WTC11 (cell line): Measurements from ENCODE around the gene RAB3IL1. TPM values are rescaled to one million over a fixed set of nuclear protein-coding genes. Genes with fewer than 3 reads are reported as not detected.
A peak's percentile ranks its signal among the peaks of the same experiment; 100 is the strongest.
"Not testable (repeated sequence)": the region's sequence is repeated elsewhere in the genome, so short reads cannot be mapped to it uniquely, and the experiment has no call there.

Source experiments
- ATAC-seq: fragments of 200-7000 bp; cut with Tn5 transposase; 2 replicates; pipeline ENCODE4 v1.10.0; 2021; ENCODE audit warnings: mild to moderate bottlenecking, moderate library complexity
- CTCF ChIA-PET: fragments of 300-600 bp; sonication (Branson Sonifier 250); formaldehyde crosslinking; loops from one replicate; lab custom pipeline; 2021; ENCODE audit warnings: antibody characterized with exemption; lab: Charles Lee
- POLR2A ChIA-PET: fragments of 350-600 bp; sonication (Branson Sonifier 250); formaldehyde crosslinking; loops from one replicate; lab custom pipeline; 2021; ENCODE audit warnings: antibody characterized with exemption; lab: Charles Lee
- DNase-seq: peaks from one replicate; pipeline ENCODE4 v3.0.0; 2021; ENCODE audit warnings: low spot score
- H3K27ac Mint-ChIP-seq: 2 replicates; pipeline ENCODE4 v1.8.0; 2021; ENCODE audit warnings: mixed read lengths
- H3K27me3 Mint-ChIP-seq: 2 replicates; pipeline ENCODE4 v1.8.0; 2021; ENCODE audit warnings: low read depth, mild to moderate bottlenecking, moderate library complexity, mixed read lengths
- H3K36me3 Mint-ChIP-seq: 2 replicates; pipeline ENCODE4 v1.8.0; 2021; ENCODE audit warnings: mixed read lengths
- H3K4me1 Mint-ChIP-seq: 2 replicates; pipeline ENCODE4 v1.8.0; 2022; ENCODE audit warnings: mixed read lengths
- H3K4me3 Mint-ChIP-seq: 2 replicates; pipeline ENCODE4 v1.8.0; 2021; ENCODE audit warnings: mild to moderate bottlenecking, moderate library complexity, mixed read lengths
- H3K9me3 Mint-ChIP-seq: 2 replicates; pipeline ENCODE4 v1.8.0; 2021; ENCODE audit warnings: mixed read lengths
- AFF4 ChIP-seq: sonication (generic); formaldehyde crosslinking; IDR thresholded peaks from 2 replicates; pipeline ENCODE4 v1.8.1; 2023; ENCODE audit warnings: mild to moderate bottlenecking, missing genetic modification reagents, borderline replicate concordance
- ATF2 ChIP-seq: sonication (generic); formaldehyde crosslinking; IDR thresholded peaks from 2 replicates; pipeline ENCODE4 v1.8.1; 2022; ENCODE audit warnings: low read depth, missing genetic modification reagents, borderline replicate concordance
- E2F4 ChIP-seq: sonication (generic); formaldehyde crosslinking; IDR thresholded peaks from 2 replicates; pipeline ENCODE4 v1.8.1; 2022; ENCODE audit warnings: low read depth, mild to moderate bottlenecking, moderate library complexity, missing genetic modification reagents, borderline replicate concordance
- EMX1 ChIP-seq: fragments of 250-450 bp; sonication (Bioruptor Pico); IDR thresholded peaks from 2 replicates; pipeline ENCODE4 v1.8.0; 2021; ENCODE audit warnings: mild to moderate bottlenecking
- NFYB ChIP-seq: sonication (generic); formaldehyde crosslinking; conservative IDR thresholded peaks from 2 replicates; pipeline ENCODE4 v1.8.0; 2022; ENCODE audit warnings: low read depth, missing genetic modification reagents
- RORB ChIP-seq: fragments of 250-450 bp; sonication (Bioruptor Pico); IDR thresholded peaks from 2 replicates; pipeline ENCODE4 v1.9.0; 2021; ENCODE audit warnings: mild to moderate bottlenecking
- TEAD1 ChIP-seq: sonication (generic); formaldehyde crosslinking; IDR thresholded peaks from 2 replicates; pipeline ENCODE4 v1.8.0; 2022; ENCODE audit warnings: mild to moderate bottlenecking, missing genetic modification reagents
- TEAD4 ChIP-seq: sonication (generic); formaldehyde crosslinking; IDR thresholded peaks from 2 replicates; pipeline ENCODE4 v1.8.0; 2022; ENCODE audit warnings: mild to moderate bottlenecking, missing genetic modification reagents
- USF1 ChIP-seq: sonication (generic); formaldehyde crosslinking; IDR thresholded peaks from 2 replicates; pipeline ENCODE4 v1.8.0; 2022; ENCODE audit warnings: mild to moderate bottlenecking, missing genetic modification reagents
- ZNF121 ChIP-seq: sonication (generic); formaldehyde crosslinking; IDR thresholded peaks from 2 replicates; pipeline ENCODE4 v1.8.0; 2023; ENCODE audit warnings: missing genetic modification reagents
- total RNA-seq: library from RNA; stranded (reverse); gene quantifications from 3 replicates; pipeline ENCODE4 v1.2.3, GENCODE V29; 2021
- TF ChIP-seq, protein P1 (sequence below): sonication (generic); formaldehyde crosslinking; IDR thresholded peaks from 2 replicates; pipeline ENCODE4 v1.8.0; 2022; ENCODE audit warnings: mild to moderate bottlenecking, missing genetic modification reagents
- TF ChIP-seq, protein P2 (sequence below): sonication (generic); formaldehyde crosslinking; IDR thresholded peaks from 2 replicates; pipeline ENCODE4 v1.8.0; 2023; ENCODE audit warnings: mild to moderate bottlenecking, missing genetic modification reagents

Gene RAB3IL1
- total RNA-seq, 1 experiment from 2014 or later = 7.2 TPM

DNA sequence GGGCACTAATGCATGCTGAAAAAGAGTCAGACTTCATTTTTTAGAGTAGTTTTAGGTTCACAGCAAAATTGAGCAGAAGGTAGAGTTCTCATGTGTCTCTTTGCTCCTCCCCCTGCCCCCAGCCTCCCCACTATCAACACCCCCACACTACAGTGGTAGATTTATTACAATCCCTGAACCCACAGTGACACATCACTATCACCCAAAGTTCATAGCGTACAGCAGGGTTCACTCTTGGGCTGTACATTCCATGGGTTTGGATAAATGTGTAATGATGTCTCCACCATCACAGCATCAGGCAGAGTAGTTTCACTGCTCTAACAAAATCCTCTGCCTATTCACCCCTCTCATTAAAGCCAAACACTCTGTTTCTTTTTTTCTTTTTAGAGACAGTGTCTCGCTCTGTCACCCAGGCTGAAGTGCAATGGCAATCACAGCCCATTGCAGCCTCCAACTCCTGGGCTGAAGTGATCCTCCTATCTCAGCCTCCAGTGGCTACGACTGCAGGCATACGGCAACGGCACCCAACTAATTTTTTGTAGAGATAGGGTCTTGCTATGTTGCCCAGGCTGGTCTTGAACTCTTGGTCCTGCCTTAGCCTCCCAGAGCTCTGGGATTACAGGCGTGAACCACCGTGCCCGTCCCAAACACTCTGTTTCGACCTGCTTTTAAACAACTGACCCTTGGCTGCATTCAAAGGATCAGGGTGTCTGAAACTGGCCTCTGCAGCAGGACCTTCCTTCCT lies 36.9 kb upstream of the RAB3IL1 start:
- ATAC-seq = no peak
- POLR2A ChIA-PET = interaction anchor here (0.6 to 1.5 kb wide), 7 partner anchors 10 to 125 kb away, joined by 3 to 10 read pairs (median 4); partner anchors contain the start of gene FTH1
- H3K27ac Mint-ChIP-seq = no peak overlapping the region

GRCh38 chr11:61953632-61954031 lies 36.3 kb upstream of the RAB3IL1 start:
- Mint-ChIP-seq H3K27me3 (peaks cover 26% of the 10 kb centered on the region), H3K4me1 (peaks cover 12% of the 10 kb centered on the region)
- H3K27ac Mint-ChIP-seq, H3K9me3 Mint-ChIP-seq, H3K4me3 Mint-ChIP-seq, ATAC-seq, H3K36me3 Mint-ChIP-seq, DNase-seq, POLR2A ChIA-PET: not testable (repeated sequence)
- CTCF ChIA-PET = interaction anchor here (1.1 to 10.3 kb wide), 4 partner anchors 14 to 154 kb away, joined by 3 to 685 read pairs (median 134); no protein-coding TSS in a partner anchor

More for the DNA sequence above, 36.9 kb upstream of the RAB3IL1 start:
- Mint-ChIP-seq H3K27me3 (peaks cover 26% of the 10 kb centered on the region), H3K4me3 (peak overlapping the region; percentile 56), H3K36me3 (no peaks in the 10 kb centered on the region), H3K9me3 (no peaks in the 10 kb centered on the region), H3K4me1 (peaks cover 11% of the 10 kb centered on the region)
- DNase-seq = no peak
- CTCF ChIA-PET = interaction anchor here (0.6 to 10.3 kb wide), 19 partner anchors 8 to 1985 kb away, joined by 3 to 152 read pairs (median 6); partner anchors contain the start of gene FTH1
- TF ChIP-seq TEAD1 (CRISPR knock-in tag) (no peak), ZNF121 (CRISPR knock-in tag) (peak; percentile 95)

GRCh38 chr11:61952882-61953281 lies 35.5 kb upstream of the RAB3IL1 start:
- H3K27me3 Mint-ChIP-seq = peaks cover 26% of the 10 kb centered on the region
- H3K4me1 Mint-ChIP-seq = peaks cover 12% of the 10 kb centered on the region
- POLR2A ChIA-PET = no interaction called here
- H3K4me3 Mint-ChIP-seq = no peak overlapping the region
- H3K9me3 Mint-ChIP-seq = no peaks in the 10 kb centered on the region
- no peak for ATAC-seq
- CTCF ChIA-PET = interaction anchor here (1.1 to 10.3 kb wide), 4 partner anchors 15 to 155 kb away, joined by 3 to 685 read pairs (median 134); no protein-coding TSS in a partner anchor
- no peak overlapping the region for H3K27ac Mint-ChIP-seq
- DNase-seq = no peak
- H3K36me3 Mint-ChIP-seq = no peaks in the 10 kb centered on the region
- TF ChIP-seq TEAD4 (CRISPR knock-in tag) = no peak
- TF ChIP-seq E2F4 (CRISPR knock-in tag) = no peak
- TF ChIP-seq, protein P1, sequence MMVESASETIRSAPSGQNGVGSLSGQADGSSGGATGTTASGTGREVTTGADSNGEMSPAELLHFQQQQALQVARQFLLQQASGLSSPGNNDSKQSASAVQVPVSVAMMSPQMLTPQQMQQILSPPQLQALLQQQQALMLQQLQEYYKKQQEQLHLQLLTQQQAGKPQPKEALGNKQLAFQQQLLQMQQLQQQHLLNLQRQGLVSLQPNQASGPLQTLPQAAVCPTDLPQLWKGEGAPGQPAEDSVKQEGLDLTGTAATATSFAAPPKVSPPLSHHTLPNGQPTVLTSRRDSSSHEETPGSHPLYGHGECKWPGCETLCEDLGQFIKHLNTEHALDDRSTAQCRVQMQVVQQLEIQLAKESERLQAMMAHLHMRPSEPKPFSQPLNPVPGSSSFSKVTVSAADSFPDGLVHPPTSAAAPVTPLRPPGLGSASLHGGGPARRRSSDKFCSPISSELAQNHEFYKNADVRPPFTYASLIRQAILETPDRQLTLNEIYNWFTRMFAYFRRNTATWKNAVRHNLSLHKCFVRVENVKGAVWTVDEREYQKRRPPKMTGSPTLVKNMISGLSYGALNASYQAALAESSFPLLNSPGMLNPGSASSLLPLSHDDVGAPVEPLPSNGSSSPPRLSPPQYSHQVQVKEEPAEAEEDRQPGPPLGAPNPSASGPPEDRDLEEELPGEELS (CRISPR knock-in tag) = no peak
- TF ChIP-seq, protein P2, sequence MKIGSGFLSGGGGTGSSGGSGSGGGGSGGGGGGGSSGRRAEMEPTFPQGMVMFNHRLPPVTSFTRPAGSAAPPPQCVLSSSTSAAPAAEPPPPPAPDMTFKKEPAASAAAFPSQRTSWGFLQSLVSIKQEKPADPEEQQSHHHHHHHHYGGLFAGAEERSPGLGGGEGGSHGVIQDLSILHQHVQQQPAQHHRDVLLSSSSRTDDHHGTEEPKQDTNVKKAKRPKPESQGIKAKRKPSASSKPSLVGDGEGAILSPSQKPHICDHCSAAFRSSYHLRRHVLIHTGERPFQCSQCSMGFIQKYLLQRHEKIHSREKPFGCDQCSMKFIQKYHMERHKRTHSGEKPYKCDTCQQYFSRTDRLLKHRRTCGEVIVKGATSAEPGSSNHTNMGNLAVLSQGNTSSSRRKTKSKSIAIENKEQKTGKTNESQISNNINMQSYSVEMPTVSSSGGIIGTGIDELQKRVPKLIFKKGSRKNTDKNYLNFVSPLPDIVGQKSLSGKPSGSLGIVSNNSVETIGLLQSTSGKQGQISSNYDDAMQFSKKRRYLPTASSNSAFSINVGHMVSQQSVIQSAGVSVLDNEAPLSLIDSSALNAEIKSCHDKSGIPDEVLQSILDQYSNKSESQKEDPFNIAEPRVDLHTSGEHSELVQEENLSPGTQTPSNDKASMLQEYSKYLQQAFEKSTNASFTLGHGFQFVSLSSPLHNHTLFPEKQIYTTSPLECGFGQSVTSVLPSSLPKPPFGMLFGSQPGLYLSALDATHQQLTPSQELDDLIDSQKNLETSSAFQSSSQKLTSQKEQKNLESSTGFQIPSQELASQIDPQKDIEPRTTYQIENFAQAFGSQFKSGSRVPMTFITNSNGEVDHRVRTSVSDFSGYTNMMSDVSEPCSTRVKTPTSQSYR = no peak
- no peak for TF ChIP-seq RORB (CRISPR knock-in tag)
- TF ChIP-seq AFF4 (CRISPR knock-in tag) = no peak
- no peak for TF ChIP-seq USF1
- no peak for TF ChIP-seq EMX1 (CRISPR knock-in tag)
- TF ChIP-seq ATF2 = no peak
- TF ChIP-seq NFYB (CRISPR knock-in tag) = no peak
